Stimulated activated CD8-positive, alpha-beta memory T cell treated with anti-CD3 and anti-CD28 coated beads, Interleukin-7, amount 100 ng/mL, for 24 hours (primary cell): ENCODE measurements around the gene STPG3.
A peak's percentile ranks its signal among the peaks of the same experiment; 100 is the strongest.
"Not testable (repeated sequence)": the region's sequence is repeated elsewhere in the genome, so short reads cannot be mapped to it uniquely, and the experiment has no call there.

Experiments
- DNase-seq: peaks from one replicate; pipeline ENCODE4 v3.0.0-alpha.2; 2020; ENCODE audit warnings: low read depth

STPG3 gene

GRCh38 chr9:137234055-137234697, 16.9 kb upstream of the STPG3 start:
- DNase-seq = no peak

GRCh38 chr9:137234758-137235423, 16.2 kb upstream of the STPG3 start:
- DNase-seq = no peak

- DNase-seq = no peak
Observed at GRCh38 chr9:137235424-137236237, 15.5 kb upstream of the STPG3 start.

GRCh38 chr9:137236238-137236935, 14.7 kb upstream of the STPG3 start:
- DNase-seq = peak; percentile 80

GRCh38 chr9:137236936-137237421, 14.1 kb upstream of the STPG3 start:
- DNase-seq = no peak

GRCh38 chr9:137237759-137238726, 13.0 kb upstream of the STPG3 start:
- no peak for DNase-seq

GRCh38 chr9:137239541-137240200, 11.4 kb upstream of the STPG3 start:
- DNase-seq = not testable (repeated sequence)

- peak; percentile 33 for DNase-seq
Observed at GRCh38 chr9:137240318-137240840, 10.7 kb upstream of the STPG3 start.

GRCh38 chr9:137240841-137241489, 10.1 kb upstream of the STPG3 start, which contains the start of gene TUBB4B:
TUBB4B (plus strand) TSS chr9:137241287; CDS start chr9:137241361, 74 bp downstream.
- peak; percentile 88 for DNase-seq

- DNase-seq = peak; percentile 37
Observed at GRCh38 chr9:137241490-137242268, 9.4 kb upstream of the STPG3 start.

- no peak for DNase-seq
Observed at GRCh38 chr9:137242269-137243203, 8.6 kb upstream of the STPG3 start.

GRCh38 chr9:137243266-137243625, 7.8 kb upstream of the STPG3 start:
- not testable (repeated sequence) for DNase-seq

- no peak for DNase-seq
Observed at GRCh38 chr9:137243626-137244485, 7.2 kb upstream of the STPG3 start.

GRCh38 chr9:137244486-137245449, 6.3 kb upstream of the STPG3 start:
- DNase-seq = no peak
